ENCODE results near the gene PLBD1.

The PLBD1 gene

GRCh38 chr12:14482361-14482760 lies 85.3 kb downstream of the PLBD1 start:
- no peak for DNase-seq

- no peak for DNase-seq
These were observed 86.5 kb downstream of the PLBD1 start for GRCh38 chr12:14481201-14481600.

GRCh38 chr12:14479004-14479403 lies 88.7 kb downstream of the PLBD1 start:
- DNase-seq = no peak

- no peak for DNase-seq
These were observed 93.9 kb downstream of the PLBD1 start for GRCh38 chr12:14473707-14474287.

- DNase-seq = no peak
These were observed 96.2 kb downstream of the PLBD1 start for GRCh38 chr12:14471497-14471896.

GRCh38 chr12:14460212-14460841 lies 107.4 kb downstream of the PLBD1 start:
- no peak for DNase-seq

- DNase-seq = no peak
These were observed 113.4 kb downstream of the PLBD1 start for GRCh38 chr12:14454098-14454907.

Measured in NCI-H187 treated with DMSO at 0.1 percent for 48 hours (cell line).